Endometrium (tissue), 2 donors: ENCODE results near the gene PSMD4.
"Not testable (repeated sequence)": the region's sequence is repeated elsewhere in the genome, so short reads cannot be mapped to it uniquely, and the experiment has no call there.

Experiments used
- FAIRE-seq: peaks from 2 replicates; lab custom pipeline; 2012; peaks lifted over from hg19 to GRCh38; lab: Jason Lieb, UNC
- donor health status: control.
- donor health status: control.

Gene PSMD4

DNA sequence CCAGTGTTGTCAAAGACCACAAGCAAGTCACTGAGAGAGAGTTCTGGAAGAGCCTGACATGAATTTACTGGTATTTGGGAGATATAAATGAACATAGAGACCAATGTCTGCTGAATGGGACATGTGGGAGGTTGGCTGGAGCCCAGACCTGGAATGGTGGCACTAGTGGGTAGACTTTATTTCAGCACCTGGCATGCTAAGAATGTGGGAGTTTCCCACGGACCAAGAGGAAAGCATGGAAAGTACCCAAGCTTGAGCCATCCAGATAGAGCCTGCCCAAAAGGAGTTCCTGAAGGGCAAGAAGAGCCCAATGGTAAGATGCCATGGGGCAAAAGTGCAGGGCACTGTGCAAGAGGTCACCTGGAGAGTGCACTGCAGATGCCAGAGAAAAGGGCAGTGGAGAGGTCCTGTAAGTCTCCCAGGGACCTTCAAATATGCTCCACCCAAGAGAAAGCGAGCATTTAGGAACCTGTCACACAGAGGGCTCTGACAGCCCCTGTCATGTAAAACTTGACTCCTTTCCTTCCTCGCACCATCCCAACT lies 19.5 kb downstream of the PSMD4 start:
- FAIRE-seq: no peak

GRCh38 chr1:151275341-151275740 lies 20.8 kb downstream of the PSMD4 start:
- FAIRE-seq: not testable (repeated sequence)

DNA sequence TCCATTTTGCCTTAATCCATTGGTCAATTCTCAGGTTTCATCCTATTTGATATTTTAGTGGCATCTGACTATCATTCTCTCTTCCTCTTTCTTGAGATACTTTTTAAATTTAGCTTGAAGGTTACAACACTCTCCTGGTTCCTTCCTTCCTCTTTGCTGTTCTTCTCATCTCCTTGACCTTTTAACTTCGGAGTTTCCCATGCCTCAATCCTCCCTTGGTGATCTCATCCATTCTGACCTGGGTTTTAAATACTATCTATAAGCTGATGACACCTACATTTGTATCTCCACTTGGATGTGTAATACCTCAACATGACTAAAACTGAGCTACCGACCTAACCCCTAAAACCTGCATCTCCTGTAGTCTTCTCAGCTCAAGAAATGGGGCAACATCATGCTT lies 22.7 kb downstream of the PSMD4 start:
- no peak for FAIRE-seq

DNA sequence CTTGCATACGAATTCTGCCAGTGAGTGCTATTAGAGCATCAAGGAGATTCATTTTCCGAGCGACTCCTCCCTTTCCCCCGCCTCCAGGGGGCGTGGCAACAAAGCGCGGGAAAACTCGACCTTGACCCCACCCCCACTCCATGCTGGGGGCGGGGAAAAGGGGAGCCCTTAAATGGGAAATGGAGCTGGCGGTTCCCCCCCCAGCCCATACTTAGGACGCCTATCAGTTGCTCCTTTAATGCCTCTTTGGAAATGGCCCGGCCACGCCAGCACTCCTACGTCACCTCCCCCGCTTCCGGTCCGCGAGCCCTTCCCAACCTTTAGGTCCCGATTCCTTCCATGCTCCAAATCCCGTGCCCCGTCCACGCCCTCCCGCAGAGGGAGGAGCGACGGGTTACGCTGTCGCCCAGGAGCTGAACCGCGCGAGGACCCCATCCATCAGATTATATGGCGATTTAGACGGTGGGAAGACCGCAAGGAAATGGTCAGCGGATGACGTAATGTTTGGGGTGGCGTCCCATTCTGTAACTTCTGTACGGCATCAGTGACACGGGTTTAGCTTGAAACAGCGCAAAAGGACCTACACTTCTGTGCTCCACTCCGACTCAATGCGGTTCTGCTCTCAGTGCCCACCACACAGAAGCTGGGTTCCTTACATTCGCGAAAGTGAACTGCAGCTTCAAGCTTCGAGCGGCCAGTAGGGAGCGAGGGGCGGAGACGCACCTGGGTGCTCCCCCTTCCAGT lies 26.9 kb downstream of the PSMD4 start:
- FAIRE-seq: peak; percentile 93

DNA sequence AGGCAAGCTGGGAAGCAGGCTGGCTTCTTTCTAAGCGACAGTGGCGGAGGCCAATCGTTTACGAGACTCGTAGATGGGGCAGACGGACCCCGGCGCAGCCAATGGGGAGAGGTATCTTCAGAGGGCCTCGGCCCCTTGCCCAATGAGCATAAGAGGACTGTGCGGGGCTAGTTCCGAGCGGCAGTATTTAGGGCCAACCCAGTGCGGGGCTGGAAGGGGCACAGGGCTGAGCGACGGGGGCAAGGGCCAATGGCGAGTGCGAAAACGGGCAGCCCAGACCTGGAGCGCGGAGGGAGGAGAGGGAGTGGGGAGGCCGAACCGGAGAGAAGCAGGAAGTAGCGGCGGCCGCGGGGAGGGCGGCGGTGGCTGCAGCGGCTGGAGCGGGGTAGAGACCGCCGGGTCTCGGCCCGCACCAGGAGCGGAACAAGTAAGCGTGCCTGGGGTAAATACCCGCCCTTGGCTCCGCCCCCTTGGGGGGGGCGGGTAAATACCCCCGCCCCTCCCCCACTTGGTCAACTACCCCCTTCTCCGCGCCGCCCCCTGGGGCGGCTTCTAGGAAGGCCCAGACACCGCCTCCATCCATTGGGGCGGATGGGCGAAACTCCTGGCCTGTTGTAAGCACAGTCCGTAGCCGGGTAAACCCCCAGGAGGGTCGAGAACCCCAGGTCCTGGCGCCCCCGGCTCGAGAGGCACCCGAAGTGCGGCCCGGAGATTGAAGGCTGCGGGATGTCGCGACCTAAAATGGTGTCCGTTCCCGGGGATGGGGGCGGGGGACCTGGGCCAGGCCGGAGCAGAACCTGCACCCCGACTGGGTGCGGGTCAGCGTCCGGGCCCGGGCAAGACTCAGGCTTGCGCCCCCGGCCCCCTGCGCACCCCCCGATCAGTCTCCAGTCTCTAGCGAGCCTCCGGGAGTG lies 27.7 kb downstream of the PSMD4 start, which contains the start of gene ZNF687:
Gene ZNF687 (plus strand): TSS at position 331 of the 914 bp plus-strand sequence. CDS start 3,993 bp downstream, outside the sequence.
- FAIRE-seq: peak; percentile 98

DNA sequence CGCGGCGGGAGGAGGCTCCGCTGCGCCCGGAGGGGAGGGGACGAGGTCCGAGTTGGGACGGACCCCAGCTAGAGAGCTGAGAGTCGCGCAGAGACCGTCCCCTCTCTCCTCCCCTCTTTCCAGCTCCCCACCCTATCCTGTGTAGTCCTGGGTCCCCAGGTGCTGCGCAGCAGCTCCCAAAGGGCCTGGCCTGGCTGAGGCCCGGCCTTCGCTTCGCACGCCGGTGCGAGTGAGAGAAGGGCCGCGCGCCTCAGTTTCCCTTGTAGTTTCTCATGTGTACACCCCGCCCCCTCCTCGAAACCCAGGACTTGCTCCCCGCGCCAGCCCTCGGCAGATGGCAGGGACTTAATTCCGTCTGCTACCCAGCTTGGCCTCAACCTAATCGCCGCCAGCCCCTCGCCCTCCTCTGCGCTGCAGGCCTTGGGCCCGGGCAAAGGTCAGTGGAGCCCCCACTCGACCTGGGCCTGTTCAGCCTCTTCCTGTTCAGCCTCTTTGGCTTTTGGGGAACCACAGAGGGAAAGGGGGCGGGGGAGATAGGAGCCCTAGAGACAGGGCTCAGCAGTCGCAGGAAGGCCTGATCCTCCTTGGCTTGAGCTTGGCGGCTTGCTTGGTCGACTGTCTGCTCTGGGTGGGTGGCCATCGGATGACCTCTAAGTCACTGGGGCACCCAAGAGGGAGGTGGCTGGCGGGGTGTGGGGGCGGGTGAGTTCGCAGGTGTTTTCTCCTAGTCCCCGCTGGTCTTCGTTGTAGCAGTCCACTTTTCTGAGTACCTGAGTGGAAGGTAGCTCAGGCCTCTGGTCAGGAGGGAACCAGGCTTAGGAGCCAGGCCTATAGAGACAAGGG lies 28.6 kb downstream of the PSMD4 start:
- FAIRE-seq: no peak

- FAIRE-seq: no peak
These were observed 29.6 kb downstream of the PSMD4 start for GRCh38 chr1:151284013-151284577.

- no peak for FAIRE-seq
These were observed 32.2 kb downstream of the PSMD4 start for GRCh38 chr1:151286619-151287340.

GRCh38 chr1:151287341-151287699 lies 32.8 kb downstream of the PSMD4 start:
- FAIRE-seq: no peak

DNA sequence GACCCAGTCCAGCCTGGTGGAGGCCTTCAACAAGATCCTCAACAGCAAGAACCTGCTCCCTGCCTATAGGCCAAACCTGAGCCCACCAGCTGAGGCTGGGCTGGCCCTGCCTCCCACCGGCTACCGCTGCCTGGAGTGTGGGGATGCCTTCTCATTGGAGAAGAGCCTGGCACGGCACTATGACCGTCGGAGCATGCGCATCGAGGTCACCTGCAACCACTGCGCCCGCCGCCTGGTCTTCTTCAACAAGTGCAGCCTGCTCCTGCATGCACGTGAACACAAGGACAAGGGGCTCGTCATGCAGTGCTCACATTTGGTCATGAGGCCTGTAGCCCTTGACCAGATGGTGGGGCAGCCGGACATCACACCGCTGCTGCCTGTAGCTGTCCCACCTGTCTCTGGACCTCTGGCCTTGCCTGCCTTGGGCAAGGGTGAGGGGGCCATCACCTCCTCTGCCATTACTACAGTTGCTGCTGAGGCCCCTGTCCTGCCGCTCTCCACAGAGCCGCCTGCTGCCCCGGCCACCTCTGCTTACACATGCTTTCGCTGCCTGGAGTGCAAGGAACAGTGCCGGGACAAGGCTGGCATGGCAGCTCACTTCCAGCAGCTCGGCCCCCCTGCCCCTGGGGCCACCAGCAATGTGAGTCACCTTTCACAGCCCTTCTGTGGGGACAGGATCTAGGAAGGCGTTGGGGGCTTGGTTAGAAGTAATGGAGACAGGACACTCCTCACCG lies 33.4 kb downstream of the PSMD4 start:
- FAIRE-seq: no peak

DNA sequence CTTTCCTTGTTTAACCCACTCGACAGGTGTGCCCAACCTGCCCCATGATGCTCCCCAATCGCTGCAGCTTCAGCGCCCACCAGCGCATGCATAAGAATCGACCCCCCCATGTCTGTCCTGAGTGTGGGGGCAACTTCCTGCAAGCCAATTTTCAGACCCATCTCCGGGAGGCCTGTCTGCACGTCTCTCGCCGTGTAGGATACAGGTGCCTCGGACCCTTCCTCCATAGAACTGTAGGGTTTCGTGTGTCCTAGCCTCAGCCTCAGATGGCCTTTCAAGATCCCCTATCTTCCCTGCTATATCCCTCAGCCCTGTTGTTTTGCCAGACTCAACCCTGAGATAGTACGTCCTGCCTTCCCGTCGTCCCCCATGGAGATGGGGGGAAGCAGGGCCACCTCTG lies 34.0 kb downstream of the PSMD4 start:
- FAIRE-seq: no peak

- no peak for FAIRE-seq
These were observed 34.8 kb downstream of the PSMD4 start for GRCh38 chr1:151289080-151289935.

DNA sequence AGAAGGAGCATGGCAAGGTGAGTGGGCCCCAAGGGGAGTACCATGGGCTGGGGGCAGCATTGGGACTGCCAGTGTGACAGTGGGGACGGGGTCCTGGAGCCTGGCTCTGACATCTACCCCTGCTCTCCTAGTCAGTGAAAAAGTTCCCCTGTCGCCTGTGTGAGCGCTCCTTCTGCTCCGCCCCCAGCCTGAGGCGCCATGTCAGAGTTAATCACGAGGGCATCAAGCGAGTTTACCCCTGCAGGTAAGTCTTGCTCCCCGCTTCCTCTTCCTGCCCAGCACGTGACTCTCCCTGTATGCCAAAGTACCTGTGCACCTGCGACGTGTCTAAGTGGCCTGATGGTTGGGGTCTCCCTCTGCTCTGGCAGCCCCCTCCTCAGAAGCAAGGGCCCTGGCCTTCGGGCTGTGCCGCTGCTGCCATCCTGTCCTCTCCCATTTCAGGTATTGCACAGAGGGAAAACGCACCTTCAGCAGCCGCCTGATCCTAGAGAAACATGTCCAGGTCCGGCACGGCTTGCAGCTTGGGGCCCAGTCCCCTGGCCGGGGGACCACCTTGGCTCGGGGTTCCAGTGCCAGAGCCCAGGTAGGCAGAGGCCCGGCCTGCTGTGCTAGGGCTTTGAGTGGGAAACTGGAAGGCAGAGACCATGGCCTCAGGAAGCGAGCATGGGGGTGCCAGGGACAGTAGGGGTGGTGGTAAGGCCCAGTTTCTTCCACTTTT lies 35.6 kb downstream of the PSMD4 start:
- FAIRE-seq: no peak

- FAIRE-seq: no peak
These were observed 36.3 kb downstream of the PSMD4 start for GRCh38 chr1:151290709-151291303.

DNA sequence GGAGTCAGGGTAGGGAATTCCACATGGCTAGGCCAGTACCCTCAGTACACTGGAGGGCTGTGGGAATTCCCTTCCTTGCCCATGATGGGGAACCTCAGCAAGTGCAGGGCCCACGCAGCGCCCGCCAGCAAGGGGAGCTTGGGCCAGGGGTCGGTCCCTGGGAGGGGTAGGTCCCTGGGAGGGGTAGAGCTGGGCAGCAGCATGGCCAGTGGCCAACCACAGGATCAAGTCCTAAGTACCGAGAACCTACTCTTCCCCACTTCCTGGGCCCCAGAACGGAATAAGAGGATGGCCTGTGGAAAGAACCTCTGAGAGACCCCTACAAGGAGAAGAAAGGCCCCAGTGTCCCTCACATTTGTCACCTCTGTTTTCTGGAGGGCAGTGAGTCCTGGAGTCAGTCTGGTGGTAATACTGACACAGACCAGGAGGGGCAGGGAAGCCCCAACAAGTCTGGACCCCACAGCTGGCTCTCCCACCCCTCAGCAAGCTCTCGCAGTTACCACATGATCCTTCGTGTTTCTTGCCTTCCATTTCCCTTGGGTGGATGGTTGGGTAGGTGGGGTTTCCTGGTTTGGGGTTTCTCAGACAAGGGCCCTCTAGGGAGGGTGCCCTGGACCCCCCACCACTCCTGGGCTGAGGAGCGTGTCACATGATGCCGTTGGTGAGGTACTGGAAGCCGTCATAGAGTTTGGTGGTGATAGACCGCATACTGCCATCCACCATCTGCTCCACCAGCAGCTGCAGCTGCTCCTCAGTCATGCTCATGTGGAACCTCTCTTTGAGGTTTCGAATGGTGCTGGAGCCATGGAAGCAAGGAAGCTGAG lies 37.9 kb downstream of the PSMD4 start:
- no peak for FAIRE-seq

GRCh38 chr1:151293093-151293492 lies 38.6 kb downstream of the PSMD4 start:
- no peak for FAIRE-seq

DNA sequence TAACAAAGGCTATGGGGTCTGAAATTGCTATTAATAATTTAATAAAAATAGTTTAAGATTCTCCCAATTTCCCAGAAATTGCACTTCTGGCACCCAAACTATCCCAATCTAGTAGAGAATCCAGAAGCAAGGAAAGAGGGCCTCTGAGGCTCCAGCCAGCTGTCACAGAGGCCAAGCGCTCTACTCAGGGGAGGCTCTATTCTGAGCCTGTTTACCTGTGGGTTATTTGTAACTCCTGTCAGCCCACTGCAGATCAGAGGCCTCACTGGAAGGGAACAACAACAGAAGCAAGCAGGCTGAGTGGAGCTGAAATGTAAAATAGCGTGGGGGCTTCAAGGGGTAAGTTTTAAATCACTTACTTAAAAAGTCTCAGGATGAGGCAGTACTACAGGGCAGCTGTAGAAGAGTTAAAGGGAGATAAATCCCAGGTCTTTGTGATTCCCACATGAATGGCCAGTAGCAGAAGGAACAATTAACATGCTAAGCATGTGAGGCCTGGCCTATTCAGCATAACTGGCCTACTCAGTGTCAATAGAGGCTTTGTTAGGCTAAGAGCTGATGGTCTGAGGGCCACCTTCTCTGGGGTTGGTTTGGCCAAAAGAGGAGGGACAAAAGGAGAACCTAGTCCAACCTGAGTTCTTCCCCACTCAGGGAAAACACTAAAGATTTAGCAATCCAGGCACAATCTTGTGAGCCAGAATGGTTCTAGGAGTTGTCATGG lies 40.4 kb downstream of the PSMD4 start:
- no peak for FAIRE-seq
